GM12873 (cell line): Measurements from ENCODE around the gene COX15.

Source experiments
- TF ChIP-seq, protein P1 (sequence below): IDR thresholded peaks from 2 replicates; pipeline ENCODE4 v1.5.1; 2012; ENCODE audit warnings: low read depth, mild to moderate bottlenecking, moderate library complexity, low read length, control low read depth; ENCODE audit not compliant: insufficient read depth; ENCODE audit errors: missing control alignments

COX15 gene

DNA sequence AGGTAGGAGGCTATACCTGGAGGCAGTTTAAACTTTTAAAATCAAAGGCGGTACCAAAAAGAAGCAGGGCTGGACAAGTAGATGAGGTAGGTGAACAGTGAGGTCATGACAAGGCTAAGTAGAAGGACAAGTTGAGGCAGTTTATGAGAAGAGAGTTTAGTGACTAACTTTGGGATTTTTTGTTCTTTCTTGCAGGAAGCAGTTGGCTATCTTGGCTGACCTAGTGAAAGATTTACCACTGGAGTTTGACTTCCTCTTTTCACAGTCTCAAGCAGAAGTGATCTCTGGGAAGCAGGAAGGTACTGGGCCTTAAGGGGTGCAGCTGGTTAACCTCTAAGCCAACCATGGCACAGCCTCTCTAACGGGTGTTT, 46.3 kb downstream of the COX15 start:
- TF ChIP-seq, protein P1, sequence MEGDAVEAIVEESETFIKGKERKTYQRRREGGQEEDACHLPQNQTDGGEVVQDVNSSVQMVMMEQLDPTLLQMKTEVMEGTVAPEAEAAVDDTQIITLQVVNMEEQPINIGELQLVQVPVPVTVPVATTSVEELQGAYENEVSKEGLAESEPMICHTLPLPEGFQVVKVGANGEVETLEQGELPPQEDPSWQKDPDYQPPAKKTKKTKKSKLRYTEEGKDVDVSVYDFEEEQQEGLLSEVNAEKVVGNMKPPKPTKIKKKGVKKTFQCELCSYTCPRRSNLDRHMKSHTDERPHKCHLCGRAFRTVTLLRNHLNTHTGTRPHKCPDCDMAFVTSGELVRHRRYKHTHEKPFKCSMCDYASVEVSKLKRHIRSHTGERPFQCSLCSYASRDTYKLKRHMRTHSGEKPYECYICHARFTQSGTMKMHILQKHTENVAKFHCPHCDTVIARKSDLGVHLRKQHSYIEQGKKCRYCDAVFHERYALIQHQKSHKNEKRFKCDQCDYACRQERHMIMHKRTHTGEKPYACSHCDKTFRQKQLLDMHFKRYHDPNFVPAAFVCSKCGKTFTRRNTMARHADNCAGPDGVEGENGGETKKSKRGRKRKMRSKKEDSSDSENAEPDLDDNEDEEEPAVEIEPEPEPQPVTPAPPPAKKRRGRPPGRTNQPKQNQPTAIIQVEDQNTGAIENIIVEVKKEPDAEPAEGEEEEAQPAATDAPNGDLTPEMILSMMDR = no peak

DNA sequence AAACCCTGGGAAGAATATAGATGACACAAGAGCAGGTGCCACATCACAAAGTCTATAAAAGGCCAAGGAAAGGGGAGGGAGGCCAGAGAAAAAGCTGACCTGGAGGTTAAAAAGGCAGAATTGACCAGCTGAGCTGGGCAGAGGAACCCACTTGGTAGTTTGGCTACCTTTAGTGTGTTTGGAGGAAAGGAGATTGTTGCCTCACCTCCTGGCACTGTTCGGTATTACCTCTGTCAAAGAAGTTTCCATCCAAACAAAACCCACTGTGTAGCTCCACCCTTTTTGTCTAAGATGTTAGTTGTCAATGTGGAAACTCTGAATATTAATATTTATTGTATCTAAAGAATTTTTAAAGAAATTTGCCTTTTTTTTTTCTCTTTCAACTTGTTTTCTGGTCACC, 49.2 kb downstream of the COX15 start:
- TF ChIP-seq, protein P1 = peak; percentile 44
